Loucy (cell line): Measurements from ENCODE around the gene PRKAR2B.

ENCODE experiments used
- H2AFZ ChIP-seq: fragments of 200-600 bp; sonication (generic); 2 replicates; pipeline ENCODE4 v1.6.0; 2016; ENCODE audit warnings: antibody characterized with exemption, mild to moderate bottlenecking, low read length, moderate library complexity
- H3F3A ChIP-seq: fragments of 200-600 bp; 2 replicates; pipeline ENCODE4 v1.6.0; 2016; ENCODE audit warnings: antibody characterized with exemption, low read depth, mild to moderate bottlenecking
- H3K27me3 ChIP-seq: fragments of 200-600 bp; sonication (generic); 2 replicates; pipeline ENCODE4 v1.6.1; 2014; ENCODE audit warnings: low read length, mild to moderate bottlenecking; ENCODE audit not compliant: insufficient read depth, poor library complexity, severe bottlenecking
- H3K36me3 ChIP-seq: fragments of 200-600 bp; sonication (generic); 2 replicates; pipeline ENCODE4 v1.6.1; 2016; ENCODE audit warnings: low read length; ENCODE audit not compliant: insufficient read depth
- H3K4me1 ChIP-seq: fragments of 200-600 bp; sonication (generic); 2 replicates; pipeline ENCODE4 v1.5.1; 2014; ENCODE audit warnings: low read length, mild to moderate bottlenecking; ENCODE audit not compliant: insufficient read depth, poor library complexity, severe bottlenecking
- H3K4me2 ChIP-seq: fragments of 200-600 bp; sonication (generic); 2 replicates; pipeline ENCODE4 v1.6.0; 2014; ENCODE audit warnings: antibody characterized with exemption, low read length, low read depth, mild to moderate bottlenecking; ENCODE audit not compliant: poor library complexity, severe bottlenecking
- H3K4me3 ChIP-seq: fragments of 200-600 bp; sonication (generic); 2 replicates; pipeline ENCODE4 v1.5.1; 2014; ENCODE audit warnings: low read length, mild to moderate bottlenecking, mixed read lengths; ENCODE audit not compliant: poor library complexity, severe bottlenecking
- H3K79me2 ChIP-seq: fragments of 200-600 bp; sonication (generic); 2 replicates; pipeline ENCODE4 v1.6.1; 2014; ENCODE audit warnings: low read length; ENCODE audit not compliant: insufficient read depth
- H3K9ac ChIP-seq: fragments of 200-600 bp; sonication (generic); 2 replicates; pipeline ENCODE4 v1.6.0; 2014; ENCODE audit warnings: mild to moderate bottlenecking, low read depth, low read length, moderate library complexity; ENCODE audit not compliant: poor library complexity, severe bottlenecking
- H3K9me2 ChIP-seq: fragments of 200-600 bp; sonication (generic); replicated peaks from 2 replicates; pipeline ENCODE4 v1.6.1; 2016; ENCODE audit warnings: low read depth, low read length, mixed read lengths
- H3K9me3 ChIP-seq: fragments of 200-600 bp; sonication (generic); 2 replicates; pipeline ENCODE4 v1.6.1; 2014; ENCODE audit warnings: mild to moderate bottlenecking, antibody characterized with exemption, low read length, low read depth; ENCODE audit not compliant: insufficient read depth
- H4K20me1 ChIP-seq: fragments of 200-600 bp; sonication (generic); 2 replicates; pipeline ENCODE4 v1.6.0; 2014; ENCODE audit warnings: antibody characterized with exemption, low read length, mild to moderate bottlenecking; ENCODE audit not compliant: insufficient read depth, poor library complexity, severe bottlenecking
- EZH2phosphoT487 ChIP-seq: fragments of 200-600 bp; IDR thresholded peaks from 2 replicates; pipeline ENCODE4 v1.6.1; 2018; ENCODE audit warnings: antibody characterized with exemption, mild to moderate bottlenecking, moderate library complexity, borderline replicate concordance
- TF ChIP-seq, protein P1 (sequence below): fragments of 200-600 bp; sonication (generic); conservative IDR thresholded peaks from 2 replicates; pipeline ENCODE4 v1.5.1; 2014; ENCODE audit warnings: mild to moderate bottlenecking, antibody characterized with exemption, low read length

The PRKAR2B gene

DNA sequence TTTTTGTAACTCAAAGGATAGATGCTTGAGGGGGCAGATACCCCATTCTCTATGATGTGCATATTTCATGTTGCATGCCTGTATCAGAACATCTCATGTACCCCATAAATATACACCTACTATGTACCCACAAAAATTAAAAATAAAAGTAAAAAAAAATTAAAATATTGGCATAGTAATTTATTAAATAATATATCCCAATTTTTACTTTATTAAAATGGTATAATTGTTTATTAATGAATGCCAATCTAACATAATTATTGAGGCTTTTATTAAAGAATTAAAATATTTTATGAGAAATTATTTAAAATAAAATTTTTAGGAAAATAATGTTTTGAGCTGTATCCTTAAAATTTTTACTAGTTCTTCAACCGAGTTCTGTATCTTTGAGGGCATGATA, 105.4 kb downstream of the PRKAR2B start:
- Histone ChIP-seq H3K4me1 (no peaks in the 10 kb centered on the region), H3K4me3 (no peak overlapping the region), H3K9me2 (no peaks in the 10 kb centered on the region), H3K9me3 (no peaks in the 10 kb centered on the region), H3K36me3 (no peaks in the 10 kb centered on the region), H4K20me1 (no peaks in the 10 kb centered on the region), H3K9ac (no peak overlapping the region), H3F3A (no peaks in the 10 kb centered on the region), H3K79me2 (no peaks in the 10 kb centered on the region), H3K4me2 (no peak overlapping the region), H3K27me3 (no peaks in the 10 kb centered on the region), H2AFZ (no peak overlapping the region)
- TF ChIP-seq, protein P1, sequence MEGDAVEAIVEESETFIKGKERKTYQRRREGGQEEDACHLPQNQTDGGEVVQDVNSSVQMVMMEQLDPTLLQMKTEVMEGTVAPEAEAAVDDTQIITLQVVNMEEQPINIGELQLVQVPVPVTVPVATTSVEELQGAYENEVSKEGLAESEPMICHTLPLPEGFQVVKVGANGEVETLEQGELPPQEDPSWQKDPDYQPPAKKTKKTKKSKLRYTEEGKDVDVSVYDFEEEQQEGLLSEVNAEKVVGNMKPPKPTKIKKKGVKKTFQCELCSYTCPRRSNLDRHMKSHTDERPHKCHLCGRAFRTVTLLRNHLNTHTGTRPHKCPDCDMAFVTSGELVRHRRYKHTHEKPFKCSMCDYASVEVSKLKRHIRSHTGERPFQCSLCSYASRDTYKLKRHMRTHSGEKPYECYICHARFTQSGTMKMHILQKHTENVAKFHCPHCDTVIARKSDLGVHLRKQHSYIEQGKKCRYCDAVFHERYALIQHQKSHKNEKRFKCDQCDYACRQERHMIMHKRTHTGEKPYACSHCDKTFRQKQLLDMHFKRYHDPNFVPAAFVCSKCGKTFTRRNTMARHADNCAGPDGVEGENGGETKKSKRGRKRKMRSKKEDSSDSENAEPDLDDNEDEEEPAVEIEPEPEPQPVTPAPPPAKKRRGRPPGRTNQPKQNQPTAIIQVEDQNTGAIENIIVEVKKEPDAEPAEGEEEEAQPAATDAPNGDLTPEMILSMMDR: no peak
- TF ChIP-seq EZH2phosphoT487: no peak

- no peaks in the 10 kb centered on the region for H3K9me2 ChIP-seq
- no peak overlapping the region for H3K4me2 ChIP-seq
- H3K79me2 ChIP-seq: no peaks in the 10 kb centered on the region
- no peaks in the 10 kb centered on the region for H3K36me3 ChIP-seq
- no peaks in the 10 kb centered on the region for H3K27me3 ChIP-seq
- no peaks in the 10 kb centered on the region for H3K4me1 ChIP-seq
- H4K20me1 ChIP-seq: no peaks in the 10 kb centered on the region
- H3K9ac ChIP-seq: no peak overlapping the region
- no peaks in the 10 kb centered on the region for H3K9me3 ChIP-seq
- H3F3A ChIP-seq: no peaks in the 10 kb centered on the region
- TF ChIP-seq, protein P1: peak; percentile 81
- TF ChIP-seq EZH2phosphoT487: no peak
- H2AFZ ChIP-seq: no peak overlapping the region
- no peak overlapping the region for H3K4me3 ChIP-seq
These were observed 106.0 kb downstream of the PRKAR2B start for GRCh38 chr7:107150375-107151073.

- H3K9me3 ChIP-seq: no peaks in the 10 kb centered on the region
- H3K4me2 ChIP-seq: no peak overlapping the region
- H3K36me3 ChIP-seq: no peaks in the 10 kb centered on the region
- H3K4me1 ChIP-seq: no peaks in the 10 kb centered on the region
- H3F3A ChIP-seq: no peaks in the 10 kb centered on the region
- no peak overlapping the region for H3K4me3 ChIP-seq
- H3K9ac ChIP-seq: no peak overlapping the region
- H3K79me2 ChIP-seq: no peaks in the 10 kb centered on the region
- H3K9me2 ChIP-seq: no peaks in the 10 kb centered on the region
- H4K20me1 ChIP-seq: no peaks in the 10 kb centered on the region
- no peak overlapping the region for H2AFZ ChIP-seq
- H3K27me3 ChIP-seq: no peaks in the 10 kb centered on the region
- TF ChIP-seq, protein P1: no peak
These were observed 107.0 kb downstream of the PRKAR2B start for GRCh38 chr7:107151538-107151937.
